ENCODE data around the gene RFWD3.

- TF ChIP-seq, protein P1, sequence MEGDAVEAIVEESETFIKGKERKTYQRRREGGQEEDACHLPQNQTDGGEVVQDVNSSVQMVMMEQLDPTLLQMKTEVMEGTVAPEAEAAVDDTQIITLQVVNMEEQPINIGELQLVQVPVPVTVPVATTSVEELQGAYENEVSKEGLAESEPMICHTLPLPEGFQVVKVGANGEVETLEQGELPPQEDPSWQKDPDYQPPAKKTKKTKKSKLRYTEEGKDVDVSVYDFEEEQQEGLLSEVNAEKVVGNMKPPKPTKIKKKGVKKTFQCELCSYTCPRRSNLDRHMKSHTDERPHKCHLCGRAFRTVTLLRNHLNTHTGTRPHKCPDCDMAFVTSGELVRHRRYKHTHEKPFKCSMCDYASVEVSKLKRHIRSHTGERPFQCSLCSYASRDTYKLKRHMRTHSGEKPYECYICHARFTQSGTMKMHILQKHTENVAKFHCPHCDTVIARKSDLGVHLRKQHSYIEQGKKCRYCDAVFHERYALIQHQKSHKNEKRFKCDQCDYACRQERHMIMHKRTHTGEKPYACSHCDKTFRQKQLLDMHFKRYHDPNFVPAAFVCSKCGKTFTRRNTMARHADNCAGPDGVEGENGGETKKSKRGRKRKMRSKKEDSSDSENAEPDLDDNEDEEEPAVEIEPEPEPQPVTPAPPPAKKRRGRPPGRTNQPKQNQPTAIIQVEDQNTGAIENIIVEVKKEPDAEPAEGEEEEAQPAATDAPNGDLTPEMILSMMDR (IDR thresholded peaks at IDR 0.05): no peak
- no peak for TF ChIP-seq EP300 (IDR thresholded peaks at IDR 0.05)
Measured at GRCh38 chr16:74654536-74655050, 12.1 kb downstream of the RFWD3 start.
